ENCODE data around the gene NCF4.

DNA sequence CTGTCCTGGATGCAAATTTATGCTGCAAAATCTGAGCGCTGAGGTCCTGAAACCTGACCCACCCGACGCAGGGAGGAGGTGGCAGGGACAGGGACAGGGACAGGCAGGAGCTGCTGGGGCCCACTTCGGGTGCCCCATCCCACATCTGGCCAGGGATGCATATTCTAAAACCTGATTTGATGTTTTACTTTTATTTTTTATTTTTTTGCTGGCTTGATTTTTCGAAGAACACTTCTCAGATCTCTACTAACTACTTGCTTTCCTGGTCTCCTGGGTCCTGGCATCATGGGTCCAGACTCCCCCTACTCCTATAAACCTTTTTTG is 43.3 kb upstream of the NCF4 start:
- TF ChIP-seq, protein P1, sequence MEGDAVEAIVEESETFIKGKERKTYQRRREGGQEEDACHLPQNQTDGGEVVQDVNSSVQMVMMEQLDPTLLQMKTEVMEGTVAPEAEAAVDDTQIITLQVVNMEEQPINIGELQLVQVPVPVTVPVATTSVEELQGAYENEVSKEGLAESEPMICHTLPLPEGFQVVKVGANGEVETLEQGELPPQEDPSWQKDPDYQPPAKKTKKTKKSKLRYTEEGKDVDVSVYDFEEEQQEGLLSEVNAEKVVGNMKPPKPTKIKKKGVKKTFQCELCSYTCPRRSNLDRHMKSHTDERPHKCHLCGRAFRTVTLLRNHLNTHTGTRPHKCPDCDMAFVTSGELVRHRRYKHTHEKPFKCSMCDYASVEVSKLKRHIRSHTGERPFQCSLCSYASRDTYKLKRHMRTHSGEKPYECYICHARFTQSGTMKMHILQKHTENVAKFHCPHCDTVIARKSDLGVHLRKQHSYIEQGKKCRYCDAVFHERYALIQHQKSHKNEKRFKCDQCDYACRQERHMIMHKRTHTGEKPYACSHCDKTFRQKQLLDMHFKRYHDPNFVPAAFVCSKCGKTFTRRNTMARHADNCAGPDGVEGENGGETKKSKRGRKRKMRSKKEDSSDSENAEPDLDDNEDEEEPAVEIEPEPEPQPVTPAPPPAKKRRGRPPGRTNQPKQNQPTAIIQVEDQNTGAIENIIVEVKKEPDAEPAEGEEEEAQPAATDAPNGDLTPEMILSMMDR (IDR thresholded peaks at IDR 0.05): no peak
- no peak for TF ChIP-seq EZH2 (IDR thresholded peaks at IDR 0.05; ENCODE audit: borderline replicate concordance, insufficient read depth, low read depth, low read length, poor library complexity, severe bottlenecking)

Measured in B cell (primary cell).